ENCODE measurements around the gene PARM1. TPM values are rescaled to one million over a fixed set of nuclear protein-coding genes. Genes with fewer than 3 reads are reported as not detected.

The PARM1 gene
- total RNA-seq, 2 experiments from 2014 or later, result 0.09 TPM; not detected in 1

GRCh38 chr4:75063433-75063832, 130.5 kb downstream of the PARM1 start:
- ATAC-seq, result no peak
- Mint-ChIP-seq H3K4me1 (no peaks in the 10 kb centered on the region), H3K27me3 (no peaks in the 10 kb centered on the region), H3K9me3 (ENCODE audit: low read depth) (peaks cover 2% of the 10 kb centered on the region), H3K4me3 (no peak overlapping the region), H3K36me3 (no peaks in the 10 kb centered on the region), H3K27ac (no peak overlapping the region)
- CTCF ChIA-PET, result no interaction called here
- no peak for DNase-seq

GRCh38 chr4:75065909-75066308, 133.0 kb downstream of the PARM1 start:
- H3K9me3 Mint-ChIP-seq (ENCODE audit: low read depth), result peaks cover 2% of the 10 kb centered on the region
- H3K27ac Mint-ChIP-seq, result no peak overlapping the region
- CTCF ChIA-PET, result no interaction called here
- no peaks in the 10 kb centered on the region for H3K4me1 Mint-ChIP-seq
- no peak for ATAC-seq
- no peaks in the 10 kb centered on the region for H3K27me3 Mint-ChIP-seq
- H3K36me3 Mint-ChIP-seq, result no peaks in the 10 kb centered on the region
- DNase-seq, result no peak
- H3K4me3 Mint-ChIP-seq, result no peak overlapping the region

GRCh38 chr4:75069493-75070074, 136.7 kb downstream of the PARM1 start:
- CTCF ChIA-PET, result no interaction called here

GRCh38 chr4:75071317-75071716, 138.4 kb downstream of the PARM1 start:
- DNase-seq, result no peak
- no peak overlapping the region for H3K4me3 Mint-ChIP-seq
- no peak for ATAC-seq
- H3K4me1 Mint-ChIP-seq, result no peaks in the 10 kb centered on the region
- no peaks in the 10 kb centered on the region for H3K27me3 Mint-ChIP-seq
- CTCF ChIA-PET, result interaction anchor here (0.6 kb wide), 1 partner anchor 397 kb away, joined by 3 read pairs; no protein-coding TSS in a partner anchor
- H3K27ac Mint-ChIP-seq, result no peak overlapping the region
- no peaks in the 10 kb centered on the region for H3K36me3 Mint-ChIP-seq
- H3K9me3 Mint-ChIP-seq (ENCODE audit: low read depth), result peaks cover 2% of the 10 kb centered on the region

More at GRCh38 chr4:75069493-75070074, 136.7 kb downstream of the PARM1 start:
- H3K27me3 Mint-ChIP-seq, result no peaks in the 10 kb centered on the region
- DNase-seq (no peak), ATAC-seq (no peak)
- H3K4me1 Mint-ChIP-seq, result no peaks in the 10 kb centered on the region
- peaks cover 2% of the 10 kb centered on the region for H3K9me3 Mint-ChIP-seq (ENCODE audit: low read depth)
- no peak overlapping the region for H3K4me3 Mint-ChIP-seq
- H3K36me3 Mint-ChIP-seq, result no peaks in the 10 kb centered on the region
- no peak overlapping the region for H3K27ac Mint-ChIP-seq

- Mint-ChIP-seq H3K27ac (no peak overlapping the region), H3K4me3 (no peak overlapping the region), H3K9me3 (ENCODE audit: low read depth) (no peaks in the 10 kb centered on the region), H3K4me1 (no peaks in the 10 kb centered on the region), H3K27me3 (no peaks in the 10 kb centered on the region), H3K36me3 (no peaks in the 10 kb centered on the region)
- CTCF ChIA-PET, result no interaction called here
- ATAC-seq, result no peak
- DNase-seq, result no peak
These were observed 148.0 kb downstream of the PARM1 start for GRCh38 chr4:75080888-75081287.

- DNase-seq, result no peak
- ATAC-seq, result no peak
- H3K4me1 Mint-ChIP-seq, result no peaks in the 10 kb centered on the region
- H3K27me3 Mint-ChIP-seq, result no peaks in the 10 kb centered on the region
- H3K36me3 Mint-ChIP-seq, result no peaks in the 10 kb centered on the region
- CTCF ChIA-PET, result no interaction called here
- no peak overlapping the region for H3K4me3 Mint-ChIP-seq
- no peaks in the 10 kb centered on the region for H3K9me3 Mint-ChIP-seq (ENCODE audit: low read depth)
- no peak overlapping the region for H3K27ac Mint-ChIP-seq
These were observed 148.6 kb downstream of the PARM1 start for GRCh38 chr4:75081561-75081960.

GRCh38 chr4:75087416-75087815, 154.5 kb downstream of the PARM1 start:
- CTCF ChIA-PET, result no interaction called here
- no peak overlapping the region for H3K4me3 Mint-ChIP-seq
- H3K36me3 Mint-ChIP-seq, result no peaks in the 10 kb centered on the region
- H3K27ac Mint-ChIP-seq, result no peak overlapping the region
- H3K27me3 Mint-ChIP-seq, result no peaks in the 10 kb centered on the region
- no peak for ATAC-seq
- H3K9me3 Mint-ChIP-seq (ENCODE audit: low read depth), result no peaks in the 10 kb centered on the region
- DNase-seq, result no peak
- H3K4me1 Mint-ChIP-seq, result no peaks in the 10 kb centered on the region

- H3K27ac Mint-ChIP-seq, result no peak overlapping the region
- CTCF ChIA-PET, result no interaction called here
- H3K4me3 Mint-ChIP-seq, result no peak overlapping the region
- DNase-seq (no peak), ATAC-seq (no peak)
- no peaks in the 10 kb centered on the region for H3K4me1 Mint-ChIP-seq
- H3K36me3 Mint-ChIP-seq, result no peaks in the 10 kb centered on the region
- H3K9me3 Mint-ChIP-seq (ENCODE audit: low read depth), result no peaks in the 10 kb centered on the region
- no peaks in the 10 kb centered on the region for H3K27me3 Mint-ChIP-seq
These were observed 154.9 kb downstream of the PARM1 start for GRCh38 chr4:75087865-75088264.

GRCh38 chr4:75089206-75089605, 156.3 kb downstream of the PARM1 start:
- H3K4me3 Mint-ChIP-seq, result no peak overlapping the region
- no peak for DNase-seq
- ATAC-seq, result no peak
- CTCF ChIA-PET, result no interaction called here
- H3K27me3 Mint-ChIP-seq, result no peaks in the 10 kb centered on the region
- H3K36me3 Mint-ChIP-seq, result no peaks in the 10 kb centered on the region
- no peaks in the 10 kb centered on the region for H3K4me1 Mint-ChIP-seq
- no peak overlapping the region for H3K27ac Mint-ChIP-seq
- H3K9me3 Mint-ChIP-seq (ENCODE audit: low read depth), result no peaks in the 10 kb centered on the region

GRCh38 chr4:75099321-75099720, 166.4 kb downstream of the PARM1 start:
- Mint-ChIP-seq H3K4me1 (no peaks in the 10 kb centered on the region), H3K27ac (no peak overlapping the region), H3K4me3 (no peak overlapping the region), H3K9me3 (ENCODE audit: low read depth) (peaks cover 5% of the 10 kb centered on the region), H3K36me3 (no peaks in the 10 kb centered on the region), H3K27me3 (no peaks in the 10 kb centered on the region)
- ATAC-seq, result no peak
- CTCF ChIA-PET, result no interaction called here
- DNase-seq, result no peak

Other genes with a start within 250 kb of the PARM1 start
- gene BTC, start 138.6 kb upstream of the PARM1 start, total RNA-seq, result not detected

Measured in activated CD8-positive, alpha-beta memory T cell treated with anti-CD3 and anti-CD28 coated beads, Interleukin-2, amount 10 ng/mL, durations not matched to agents 7 days and 5 days (primary cell).